NT2/D1 (cell line): ENCODE measurements around the gene RBMS1.

ENCODE experiments used
- SUZ12 ChIP-seq: IDR thresholded peaks from 2 replicates; pipeline ENCODE4 v1.6.1; 2011; ENCODE audit not compliant: insufficient read length, insufficient read depth; ENCODE audit errors: extremely low read depth
- YY1 ChIP-seq: IDR thresholded peaks from 2 replicates; pipeline ENCODE4 v1.6.1; 2011; ENCODE audit not compliant: insufficient read length, insufficient read depth
- ZNF274 ChIP-seq: IDR thresholded peaks from 2 replicates; pipeline ENCODE4 v1.6.1; 2011; ENCODE audit warnings: mild to moderate bottlenecking, low read depth, low read length

DNA sequence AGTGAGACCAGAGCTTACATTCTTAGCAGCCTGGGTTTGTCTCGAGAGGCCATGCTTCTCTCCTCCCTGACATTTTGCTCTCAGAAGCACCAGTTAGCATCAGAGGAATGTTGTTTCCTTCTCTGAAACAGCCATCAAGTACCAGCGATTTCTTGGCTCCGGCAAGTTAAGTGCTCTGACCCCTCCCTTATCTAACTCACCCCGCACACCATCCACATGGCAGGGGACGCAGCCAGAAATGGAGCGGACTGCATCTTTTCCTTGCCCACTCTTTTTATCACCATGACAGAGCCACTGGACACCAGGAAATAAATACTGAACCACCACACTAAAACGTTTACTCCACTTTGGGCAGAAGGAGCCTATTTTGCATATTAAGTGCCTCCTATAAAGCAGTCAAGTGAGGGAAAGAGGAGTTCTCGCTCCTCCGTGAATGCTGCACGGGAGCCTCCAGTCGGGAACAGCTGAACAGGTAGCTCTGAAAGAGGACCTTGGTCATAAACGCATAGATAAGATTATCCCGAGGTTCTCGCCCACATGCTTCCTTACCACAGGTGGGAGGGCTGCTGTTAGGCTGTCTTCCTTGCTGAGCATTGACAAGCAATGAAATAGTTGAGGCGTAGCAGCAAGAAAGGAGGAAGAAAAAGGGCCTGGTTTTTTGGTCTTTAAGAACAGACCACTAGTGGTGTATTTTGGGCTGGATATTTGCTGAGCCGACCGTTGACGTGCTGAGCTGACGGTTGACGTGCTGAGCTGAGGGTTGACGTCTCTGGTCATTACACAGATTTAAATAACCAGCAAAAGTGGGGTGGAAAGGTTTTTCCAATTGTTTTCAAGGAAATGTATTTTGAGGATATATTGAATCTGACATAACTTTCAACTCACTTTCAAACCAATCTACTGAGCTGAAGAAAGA is 222.2 kb downstream of the RBMS1 start:
- TF ChIP-seq ZNF274, result no peak
- TF ChIP-seq YY1, result no peak
- TF ChIP-seq SUZ12, result no peak
